COLO668 (cell line): ENCODE data around the gene AGBL1.
"Not testable (repeated sequence)": the region's sequence is repeated elsewhere in the genome, so short reads cannot be mapped to it uniquely, and the experiment has no call there.

ENCODE experiments used
- DNase-seq: peaks from one replicate; lab custom pipeline; 2025; ENCODE audit not compliant: unreplicated experiment; lab: John Stamatoyannopoulos, UW

AGBL1 gene

DNA sequence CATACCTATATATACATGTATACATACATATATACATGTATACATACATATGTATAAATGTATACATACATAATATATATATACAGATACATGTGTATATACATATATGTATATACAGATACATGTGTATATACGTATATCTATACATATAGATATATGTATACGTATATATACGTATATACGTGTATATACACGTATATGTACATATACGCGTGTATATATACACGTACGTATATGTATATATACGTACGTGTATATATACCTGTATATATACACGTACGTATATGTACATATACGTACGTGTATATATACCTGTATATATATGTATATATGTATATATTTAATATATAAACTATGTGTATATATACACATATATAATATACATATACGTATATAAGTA lies 955.2 kb downstream of the AGBL1 start:
- no peak for DNase-seq

DNA sequence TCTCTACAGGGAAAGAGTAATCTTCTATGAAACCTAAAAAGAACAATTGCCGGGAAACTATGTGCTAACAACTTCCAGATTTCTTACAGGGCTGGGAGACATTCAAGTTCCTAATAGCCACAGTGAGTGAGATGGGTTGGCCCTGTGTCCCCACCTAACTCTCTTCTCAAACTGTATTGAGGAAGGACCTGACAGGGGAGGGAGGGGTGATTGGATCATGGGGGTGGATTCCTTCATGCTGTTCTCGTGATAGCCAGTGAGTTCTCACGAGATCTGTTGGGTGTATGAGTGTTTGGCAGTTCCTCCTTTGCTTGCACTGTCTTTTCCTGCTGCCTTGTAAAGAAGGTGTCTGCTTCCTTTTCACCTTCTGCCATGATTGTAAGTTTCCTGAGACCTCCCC lies 958.7 kb downstream of the AGBL1 start:
- DNase-seq = no peak

DNA sequence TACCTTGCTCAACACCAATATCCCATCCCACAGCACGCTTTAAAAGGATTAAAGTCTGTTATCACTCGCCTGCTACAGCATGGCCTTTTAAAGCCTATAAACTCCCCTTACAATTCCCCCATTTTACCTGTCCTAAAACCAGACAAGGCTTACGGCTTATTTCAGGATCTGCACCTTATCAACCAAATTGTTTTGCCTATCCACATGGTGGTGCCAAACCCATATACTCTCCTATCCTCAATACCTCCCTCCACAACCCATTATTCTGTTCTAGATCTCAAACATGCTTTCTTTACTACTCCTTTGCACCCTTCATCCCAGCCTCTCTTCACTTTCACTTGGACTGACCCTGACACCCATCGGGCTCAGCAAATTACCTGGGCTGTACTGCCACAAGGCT lies 962.9 kb downstream of the AGBL1 start:
- DNase-seq = not testable (repeated sequence)

DNA sequence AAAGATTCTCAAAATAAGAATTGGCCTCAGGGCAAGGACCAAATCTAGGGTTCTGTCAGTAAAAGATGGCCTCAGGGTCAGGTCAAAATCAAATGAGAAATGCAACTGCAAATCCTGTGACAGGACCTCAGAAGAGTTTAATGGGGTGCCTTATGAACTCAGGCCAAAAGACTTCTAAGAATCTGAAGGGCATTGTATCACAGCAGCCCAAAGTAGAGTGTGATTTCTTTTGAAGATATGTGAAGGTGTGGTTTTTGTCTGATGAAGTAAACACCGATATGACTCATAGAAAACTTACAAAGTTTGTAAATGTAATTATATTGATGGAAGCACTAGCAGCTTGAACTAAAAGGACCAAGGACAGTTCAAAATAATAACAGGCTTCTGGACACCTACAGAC lies 966.1 kb downstream of the AGBL1 start:
- no peak for DNase-seq

DNA sequence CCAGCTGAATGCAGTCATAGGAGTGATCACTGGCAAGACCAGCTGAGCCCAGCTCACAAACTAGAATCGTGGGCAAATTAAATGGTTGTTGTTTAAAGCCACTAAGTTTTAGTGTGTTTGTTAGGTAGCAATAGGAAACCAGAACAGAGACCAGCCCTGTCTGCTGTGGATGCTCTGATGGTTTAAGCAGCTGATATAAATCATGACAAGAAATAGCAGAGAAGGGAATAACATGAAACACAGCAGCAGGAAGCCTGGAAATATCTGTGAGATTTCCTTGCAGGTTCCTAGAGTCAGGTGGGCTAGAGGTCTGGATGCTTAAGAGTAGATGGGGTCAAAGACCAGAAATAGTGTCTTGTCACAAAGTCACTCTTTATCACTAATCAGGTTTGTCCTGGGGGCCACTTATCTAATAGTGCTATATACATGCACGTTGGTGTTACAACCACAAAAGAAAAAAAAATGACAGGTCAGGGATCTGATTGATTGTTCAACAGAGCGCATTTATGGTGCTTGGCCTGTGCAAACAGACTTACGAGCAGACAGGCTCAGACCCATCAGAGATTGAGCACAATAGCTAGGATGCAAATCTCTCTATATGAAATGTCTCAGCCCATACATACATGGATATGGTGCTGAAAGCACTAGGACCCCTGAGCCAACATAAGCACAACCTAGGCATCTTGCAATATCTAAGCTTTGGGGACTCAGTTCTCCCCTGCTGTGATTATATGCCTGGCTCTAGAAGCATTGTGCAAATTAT lies 967.7 kb downstream of the AGBL1 start:
- no peak for DNase-seq
